ENCODE results near the gene EHD4. TPM values are rescaled to one million over a fixed set of nuclear protein-coding genes. Genes with fewer than 3 reads are reported as not detected.

EHD4 gene
- polyA plus RNA-seq, 3 donors, result 13.7 to 17.0 (median 15.8) TPM

- DNase-seq (ENCODE audit: low read depth in 3 of 3, low spot score in 2 of 3), result no peak
These were observed 11.3 kb downstream of the EHD4 start for GRCh38 chr15:41961001-41961518.

GRCh38 chr15:41958002-41958420 lies 14.3 kb downstream of the EHD4 start:
- no peak for DNase-seq (ENCODE audit: low read depth in 3 of 3, low spot score in 2 of 3)

- no peak for DNase-seq (ENCODE audit: low read depth in 3 of 3, low spot score in 2 of 3)
These were observed 15.1 kb downstream of the EHD4 start for GRCh38 chr15:41957021-41957897.

GRCh38 chr15:41955807-41956525 lies 16.4 kb downstream of the EHD4 start:
- DNase-seq (ENCODE audit: low read depth in 3 of 3, low spot score in 2 of 3), result no peak

DNA sequence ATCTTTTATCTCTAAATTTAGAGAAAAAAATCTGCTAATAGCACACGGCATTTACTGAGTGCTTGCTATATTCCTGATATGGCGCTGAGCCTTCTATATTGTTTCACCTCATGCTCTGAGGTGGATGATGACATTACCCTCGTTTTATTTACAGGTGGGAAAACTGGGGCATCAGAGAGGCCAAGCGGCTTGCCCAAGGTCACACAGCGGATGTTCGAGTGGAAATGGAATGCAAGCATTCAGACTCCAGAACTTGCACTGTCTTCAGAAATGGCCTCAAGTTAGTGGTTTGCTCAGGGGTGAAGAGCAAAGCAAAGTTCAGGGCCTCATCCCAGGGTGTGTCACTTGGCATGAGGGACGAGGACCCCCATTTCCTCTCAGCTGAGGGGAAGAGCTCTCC lies 17.3 kb downstream of the EHD4 start:
- DNase-seq (ENCODE audit: low read depth in 3 of 3, low spot score in 2 of 3), result no peak

DNA sequence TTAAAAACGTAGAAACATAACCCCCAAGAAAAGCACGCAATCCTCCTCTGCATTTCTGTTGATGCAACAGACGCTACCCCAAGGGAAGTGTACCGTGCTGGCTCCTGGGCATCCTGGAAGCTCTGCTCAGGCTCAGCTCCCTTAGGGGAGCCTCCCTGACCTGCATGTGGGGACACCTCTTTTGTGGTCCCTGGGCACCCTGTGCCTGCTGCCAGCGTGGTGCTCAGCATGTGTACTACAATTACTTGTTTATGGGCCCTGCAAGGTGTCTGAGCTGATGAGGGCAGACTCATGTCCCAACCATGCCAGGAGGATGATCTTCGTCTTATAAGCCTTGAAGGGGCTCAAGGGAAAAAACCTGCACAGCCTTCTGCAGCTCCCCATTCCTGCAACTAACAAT lies 18.3 kb downstream of the EHD4 start:
- DNase-seq (ENCODE audit: low read depth in 3 of 3, low spot score in 2 of 3), result no peak

GRCh38 chr15:41952013-41952563 lies 20.3 kb downstream of the EHD4 start:
- no peak for DNase-seq (ENCODE audit: low read depth in 3 of 3, low spot score in 2 of 3)

- DNase-seq (ENCODE audit: low read depth in 3 of 3, low spot score in 2 of 3), result no peak
These were observed 20.8 kb downstream of the EHD4 start for GRCh38 chr15:41951571-41951970.

GRCh38 chr15:41950489-41950888 lies 21.9 kb downstream of the EHD4 start:
- DNase-seq (ENCODE audit: low read depth in 3 of 3, low spot score in 2 of 3), result no peak

- DNase-seq (ENCODE audit: low read depth in 3 of 3, low spot score in 2 of 3), result no peak
These were observed 22.3 kb downstream of the EHD4 start for GRCh38 chr15:41950127-41950483.

DNA sequence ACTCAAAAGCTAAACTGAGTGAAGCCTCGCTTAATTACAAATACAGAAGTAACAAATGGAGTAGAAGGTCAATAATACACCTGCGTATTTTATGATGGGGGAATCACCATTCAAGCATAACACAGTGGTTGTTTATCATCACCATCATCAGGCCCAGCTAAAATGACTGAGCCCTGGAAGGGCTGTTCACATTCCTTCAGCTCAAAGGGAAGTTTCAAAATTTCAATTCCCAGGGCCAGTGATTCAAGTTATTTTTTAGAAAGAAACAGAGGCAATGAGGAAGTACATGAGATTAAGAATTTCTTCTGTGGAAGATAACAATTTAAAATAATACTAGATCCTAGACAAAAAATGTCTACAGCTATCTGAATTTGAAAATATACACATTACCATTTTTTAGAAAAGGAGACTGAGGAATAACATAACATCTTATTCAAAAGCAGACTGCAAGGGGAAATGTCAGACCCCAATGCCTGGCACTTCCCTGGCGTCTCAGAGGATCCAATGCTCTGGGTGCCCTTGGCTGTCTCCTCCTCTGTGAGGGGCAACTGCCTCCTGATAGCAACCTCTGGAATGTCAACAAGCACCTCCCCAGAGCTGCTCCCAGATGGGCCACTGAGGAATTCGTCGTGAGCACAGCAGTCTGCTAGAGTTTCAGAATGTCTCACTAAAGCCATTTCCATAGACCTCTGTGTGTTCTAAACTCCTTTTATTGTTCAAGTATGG lies 22.8 kb downstream of the EHD4 start:
- no peak for DNase-seq (ENCODE audit: low read depth in 3 of 3, low spot score in 2 of 3)

- no peak for DNase-seq (ENCODE audit: low read depth in 3 of 3, low spot score in 2 of 3)
These were observed 23.9 kb downstream of the EHD4 start for GRCh38 chr15:41948490-41948889.

- DNase-seq (ENCODE audit: low read depth in 3 of 3, low spot score in 2 of 3), result no peak
These were observed 25.4 kb downstream of the EHD4 start for GRCh38 chr15:41946970-41947369.

DNA sequence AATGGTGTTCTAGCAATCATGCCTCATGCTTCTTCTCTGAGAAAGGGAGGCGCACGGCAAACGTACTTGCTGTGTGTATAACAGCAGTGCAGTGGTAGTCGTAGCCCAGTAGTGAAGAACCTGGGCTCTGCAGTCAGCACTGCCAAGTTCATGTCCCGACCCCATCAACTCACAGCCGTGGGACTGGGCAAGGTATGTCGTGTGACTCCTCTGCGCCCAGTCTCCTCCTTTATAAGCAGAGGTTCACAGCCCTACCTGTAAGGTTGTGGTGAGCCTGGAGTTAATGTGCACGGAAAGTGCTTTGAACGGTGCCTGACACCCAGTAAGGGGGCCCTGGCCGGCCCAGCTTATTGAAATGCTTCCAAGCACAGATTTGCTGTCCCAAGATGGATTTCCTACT lies 26.6 kb downstream of the EHD4 start:
- DNase-seq (ENCODE audit: low read depth in 3 of 3, low spot score in 2 of 3), result no peak

DNA sequence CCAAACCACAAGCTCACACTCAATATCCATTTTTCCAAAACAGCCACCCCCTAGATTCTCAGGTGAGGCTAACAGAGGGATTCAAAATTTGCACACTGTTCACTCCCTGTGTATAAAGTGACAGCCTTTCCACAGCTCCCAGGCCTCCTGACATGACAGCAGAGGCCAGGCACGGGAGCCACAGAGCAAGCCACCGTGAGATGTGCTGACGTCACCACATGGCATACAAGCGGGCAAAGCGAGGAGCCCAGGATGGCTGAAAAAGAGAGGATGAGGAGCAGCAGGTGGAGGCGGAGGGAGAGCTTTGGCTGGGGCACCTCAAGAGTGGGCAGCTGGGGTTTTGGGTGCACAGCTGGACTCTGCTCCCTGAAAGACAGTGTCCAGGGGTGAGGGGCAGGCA lies 27.1 kb downstream of the EHD4 start:
- DNase-seq (ENCODE audit: low read depth in 3 of 3, low spot score in 2 of 3), result no peak

DNA sequence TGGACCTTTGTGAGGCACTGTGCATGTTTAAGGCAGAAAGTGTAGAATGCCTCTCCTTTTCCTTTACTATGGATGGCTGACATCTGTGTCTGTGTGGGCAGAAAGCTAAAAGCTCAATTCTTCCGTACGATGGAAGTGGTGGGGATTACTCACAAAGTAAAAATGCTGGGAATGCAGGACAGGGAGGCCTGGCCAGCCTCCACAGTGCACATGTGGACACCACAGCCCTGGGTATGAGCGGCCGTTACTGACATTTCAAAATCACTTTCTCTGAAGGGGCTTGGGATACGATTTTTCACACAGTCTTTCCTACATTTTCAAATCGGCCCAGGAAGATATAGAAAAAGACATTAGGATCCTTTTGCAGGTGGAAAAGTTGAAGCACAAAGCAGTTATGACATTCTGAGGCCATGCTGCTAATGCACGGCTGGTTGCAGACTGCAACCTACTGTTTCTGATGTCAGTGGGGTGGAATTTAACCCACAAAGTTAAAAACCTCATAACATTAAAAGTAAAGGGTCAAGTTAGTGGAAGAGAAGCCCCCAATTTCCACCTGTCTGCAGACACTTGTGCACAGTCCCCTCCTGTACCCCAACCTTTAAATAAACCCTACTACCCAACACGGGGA lies 27.9 kb downstream of the EHD4 start:
- no peak for DNase-seq (ENCODE audit: low read depth in 3 of 3, low spot score in 2 of 3)

DNA sequence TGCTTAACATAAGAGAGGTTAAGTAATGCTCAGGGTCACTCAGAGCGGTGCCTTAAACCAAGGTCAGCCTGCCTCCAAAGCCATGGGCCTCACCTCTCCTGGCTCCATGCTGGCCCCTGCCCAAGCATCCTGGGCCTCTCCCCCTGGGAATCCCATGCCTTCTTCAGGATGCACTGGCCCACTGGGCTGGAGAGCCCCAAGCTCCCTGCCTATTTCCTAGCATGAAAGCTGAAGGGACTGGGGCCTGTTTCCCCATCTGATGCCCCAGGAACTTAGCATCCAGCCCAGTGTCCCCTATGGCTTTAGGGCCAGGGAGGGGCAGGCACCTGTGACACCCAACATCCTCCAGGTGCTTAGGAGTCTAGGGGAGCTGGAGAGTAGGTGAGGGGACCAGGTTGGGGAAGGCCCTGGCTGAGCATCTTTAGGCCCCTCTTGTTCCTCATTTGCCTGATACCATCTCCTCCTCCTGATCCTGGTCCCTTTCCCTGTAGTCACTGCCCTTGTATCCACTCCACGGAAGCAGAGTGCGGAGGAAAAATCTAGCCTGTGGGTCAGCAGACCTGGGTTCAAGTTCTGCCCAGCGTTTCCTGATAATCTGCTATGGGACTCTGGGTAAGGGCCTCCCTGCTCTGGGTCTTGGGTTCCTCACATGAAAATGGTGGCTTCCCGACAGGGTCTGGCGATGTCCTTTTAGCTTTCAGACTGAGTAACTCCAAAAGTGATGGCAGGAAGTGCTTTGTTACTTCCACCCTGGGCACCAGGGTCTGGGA lies 28.6 kb downstream of the EHD4 start:
- DNase-seq (ENCODE audit: low read depth in 3 of 3, low spot score in 2 of 3), result no peak

GRCh38 chr15:41942886-41943285 lies 29.5 kb downstream of the EHD4 start:
- no peak for DNase-seq (ENCODE audit: low read depth in 3 of 3, low spot score in 2 of 3)

DNA sequence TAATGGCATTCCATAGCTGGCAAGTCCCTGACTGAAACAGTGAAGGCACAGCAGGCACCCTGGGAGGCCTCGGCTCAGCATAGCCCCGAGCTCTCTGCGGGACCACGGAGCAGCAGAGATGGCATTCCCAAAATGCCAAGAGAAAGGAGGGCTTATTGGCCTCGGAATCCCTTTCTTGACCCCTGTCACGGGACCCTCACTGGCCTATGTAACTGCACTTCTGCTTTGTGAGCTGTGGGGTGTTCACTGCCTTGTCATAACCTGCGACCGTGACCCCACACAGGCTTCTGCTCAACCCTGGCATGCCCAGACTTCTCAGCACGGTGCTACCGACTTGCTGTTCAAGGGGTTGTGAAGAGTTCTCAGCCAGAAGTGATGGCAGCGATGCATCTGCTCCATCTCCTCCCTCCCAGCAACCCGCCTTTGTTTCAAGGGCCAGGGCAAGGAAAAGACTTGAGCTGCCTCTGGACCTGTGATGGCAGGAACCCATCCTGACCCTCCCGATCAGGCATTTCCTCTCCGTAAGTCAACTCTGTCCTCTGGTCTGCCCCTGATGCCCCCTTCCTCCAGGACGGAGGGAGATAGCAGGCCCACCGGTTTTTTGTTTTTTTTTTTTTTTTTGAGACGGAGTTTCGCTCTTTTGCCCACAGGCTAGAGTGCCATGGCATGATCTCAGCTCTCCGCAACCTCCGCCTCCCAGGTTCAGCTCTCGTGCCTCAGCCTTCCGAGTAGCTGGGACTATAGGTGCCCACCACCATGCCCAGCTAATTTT lies 30.5 kb downstream of the EHD4 start:
- DNase-seq (ENCODE audit: low read depth in 3 of 3, low spot score in 2 of 3), result no peak
